ENCODE measurements around the gene POLR1G. TPM values are rescaled to one million over a fixed set of nuclear protein-coding genes. Genes with fewer than 3 reads are reported as not detected.

Gene POLR1G, protein sequence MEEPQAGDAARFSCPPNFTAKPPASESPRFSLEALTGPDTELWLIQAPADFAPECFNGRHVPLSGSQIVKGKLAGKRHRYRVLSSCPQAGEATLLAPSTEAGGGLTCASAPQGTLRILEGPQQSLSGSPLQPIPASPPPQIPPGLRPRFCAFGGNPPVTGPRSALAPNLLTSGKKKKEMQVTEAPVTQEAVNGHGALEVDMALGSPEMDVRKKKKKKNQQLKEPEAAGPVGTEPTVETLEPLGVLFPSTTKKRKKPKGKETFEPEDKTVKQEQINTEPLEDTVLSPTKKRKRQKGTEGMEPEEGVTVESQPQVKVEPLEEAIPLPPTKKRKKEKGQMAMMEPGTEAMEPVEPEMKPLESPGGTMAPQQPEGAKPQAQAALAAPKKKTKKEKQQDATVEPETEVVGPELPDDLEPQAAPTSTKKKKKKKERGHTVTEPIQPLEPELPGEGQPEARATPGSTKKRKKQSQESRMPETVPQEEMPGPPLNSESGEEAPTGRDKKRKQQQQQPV
- total RNA-seq (2014; rRNA removed; shearing (Covaris generic)) (33.0 and 34.1 TPM in 2 replicates), polyA plus RNA-seq (2016; fragmentation: Nextera tagmentation; extraction: Ambion mirVana) (85.9 and 91.1 TPM in 2 replicates)
- long read RNA-seq, transcript CD3EAP-201 (3 exons, 3,286 nt) = major isoform, 21 of 38 reads
- long read RNA-seq, transcript CD3EAP-202 (3 exons, 1,830 nt) = minor isoform, 6 of 38 reads
- long read RNA-seq, partial matches to known transcripts = 4 of 38 reads
- long read RNA-seq, other reads (novel, unspliced or antisense) = 4 of 38 reads

DNA sequence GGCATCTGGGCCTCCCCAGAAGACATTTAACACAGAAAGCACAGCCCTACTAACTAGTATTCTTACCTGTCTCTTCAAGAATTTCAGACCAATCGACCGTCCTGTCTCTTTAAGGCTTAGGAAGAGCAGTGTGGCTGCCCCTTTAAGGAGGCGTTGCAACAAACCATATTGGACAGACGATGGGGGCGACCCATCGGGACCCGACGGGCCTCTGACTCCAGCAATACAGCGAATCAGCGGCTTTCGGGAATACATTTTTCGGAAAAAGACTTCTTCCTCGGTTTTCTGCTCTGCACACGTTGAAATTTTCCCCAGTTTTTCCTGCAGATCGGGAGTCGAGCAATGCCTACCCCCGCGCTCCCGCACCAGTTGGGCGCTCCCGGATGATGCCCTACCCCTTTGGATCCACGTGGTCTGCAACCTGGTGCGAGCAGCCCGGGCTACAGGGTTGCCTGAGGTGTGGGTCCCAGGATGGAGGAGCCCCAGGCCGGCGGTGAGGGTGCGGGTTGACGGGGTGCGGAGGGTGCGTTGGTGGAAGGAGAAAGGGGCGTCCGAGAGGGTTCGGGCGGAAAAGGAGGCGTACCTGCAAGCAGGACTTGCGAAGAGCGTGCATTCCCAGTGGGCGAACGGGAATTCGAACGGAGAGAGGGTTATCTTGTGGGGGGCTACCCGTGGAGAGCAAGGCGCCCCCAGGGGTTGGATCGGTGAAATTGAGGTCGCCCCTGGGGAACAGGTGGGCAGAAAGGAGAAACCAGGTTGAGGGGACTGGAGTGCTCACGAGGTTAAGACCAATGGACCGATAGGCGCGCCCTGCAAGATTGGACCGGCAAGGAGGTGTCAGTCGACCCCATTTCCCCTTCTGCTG, at the start of gene POLR1G:
Gene POLR1G, plus strand, starts transcription at position 419 of the 865 bp plus-strand sequence. Its CDS starts 53 bp downstream, at position 472.
- Histone ChIP-seq H3K9me2 (ENCODE audit: insufficient read depth) (no peaks in the 10 kb centered on the region), H3K36me3 (ENCODE audit: insufficient read depth) (no peaks in the 10 kb centered on the region), H3K79me2 (replicated peaks; ENCODE audit: insufficient read depth) (peaks cover 13% of the 10 kb centered on the region), H4K20me1 (replicated peaks; ENCODE audit: insufficient read depth) (peaks cover 16% of the 10 kb centered on the region; the same call in 1 of the 2 replicates), H3K4me1 (ENCODE audit: insufficient read depth) (peaks cover 24% of the 10 kb centered on the region), H2AFZ (peak within 1 kb of the TSS; percentile 92), H3K27me3 (ENCODE audit: insufficient read depth) (peaks cover 22% of the 10 kb centered on the region), H3F3A (replicated peaks; ENCODE audit: low read depth) (peaks cover 31% of the 10 kb centered on the region; the same call in 1 of the 2 replicates), H3K27ac (ENCODE audit: low read depth) (peak within 1 kb of the TSS; percentile 94), H3K4me3 (peak within 1 kb of the TSS; percentile 88), H3K4me2 (peak within 1 kb of the TSS; percentile 99)
- peaks cover 38% of the 10 kb centered on the region for H3K27me3 Mint-ChIP-seq (ENCODE audit: insufficient read depth, low read depth, poor library complexity)
- peaks cover 26% of the 10 kb centered on the region for H3K4me1 Mint-ChIP-seq
- DNase-seq (ENCODE audit: low spot score) (peak; percentile 89), ATAC-seq (peak; percentile 56)
- peak within 1 kb of the TSS; percentile 99 for H3K27ac Mint-ChIP-seq
- TF ChIP-seq EZH2 (IDR thresholded peaks at IDR 0.05; ENCODE audit: low read depth, unreplicated experiment) (no peak), CREB1 (CRISPR knock-in tag; IDR thresholded peaks at IDR 0.05; ENCODE audit: low read depth) (peak; percentile 65), EZH2phosphoT487 (IDR thresholded peaks at IDR 0.05; ENCODE audit: unreplicated experiment) (no peak), POLR2AphosphoS5 (IDR thresholded peaks at IDR 0.05; ENCODE audit: low read depth) (peak; percentile 98)
- TF ChIP-seq, protein P1, sequence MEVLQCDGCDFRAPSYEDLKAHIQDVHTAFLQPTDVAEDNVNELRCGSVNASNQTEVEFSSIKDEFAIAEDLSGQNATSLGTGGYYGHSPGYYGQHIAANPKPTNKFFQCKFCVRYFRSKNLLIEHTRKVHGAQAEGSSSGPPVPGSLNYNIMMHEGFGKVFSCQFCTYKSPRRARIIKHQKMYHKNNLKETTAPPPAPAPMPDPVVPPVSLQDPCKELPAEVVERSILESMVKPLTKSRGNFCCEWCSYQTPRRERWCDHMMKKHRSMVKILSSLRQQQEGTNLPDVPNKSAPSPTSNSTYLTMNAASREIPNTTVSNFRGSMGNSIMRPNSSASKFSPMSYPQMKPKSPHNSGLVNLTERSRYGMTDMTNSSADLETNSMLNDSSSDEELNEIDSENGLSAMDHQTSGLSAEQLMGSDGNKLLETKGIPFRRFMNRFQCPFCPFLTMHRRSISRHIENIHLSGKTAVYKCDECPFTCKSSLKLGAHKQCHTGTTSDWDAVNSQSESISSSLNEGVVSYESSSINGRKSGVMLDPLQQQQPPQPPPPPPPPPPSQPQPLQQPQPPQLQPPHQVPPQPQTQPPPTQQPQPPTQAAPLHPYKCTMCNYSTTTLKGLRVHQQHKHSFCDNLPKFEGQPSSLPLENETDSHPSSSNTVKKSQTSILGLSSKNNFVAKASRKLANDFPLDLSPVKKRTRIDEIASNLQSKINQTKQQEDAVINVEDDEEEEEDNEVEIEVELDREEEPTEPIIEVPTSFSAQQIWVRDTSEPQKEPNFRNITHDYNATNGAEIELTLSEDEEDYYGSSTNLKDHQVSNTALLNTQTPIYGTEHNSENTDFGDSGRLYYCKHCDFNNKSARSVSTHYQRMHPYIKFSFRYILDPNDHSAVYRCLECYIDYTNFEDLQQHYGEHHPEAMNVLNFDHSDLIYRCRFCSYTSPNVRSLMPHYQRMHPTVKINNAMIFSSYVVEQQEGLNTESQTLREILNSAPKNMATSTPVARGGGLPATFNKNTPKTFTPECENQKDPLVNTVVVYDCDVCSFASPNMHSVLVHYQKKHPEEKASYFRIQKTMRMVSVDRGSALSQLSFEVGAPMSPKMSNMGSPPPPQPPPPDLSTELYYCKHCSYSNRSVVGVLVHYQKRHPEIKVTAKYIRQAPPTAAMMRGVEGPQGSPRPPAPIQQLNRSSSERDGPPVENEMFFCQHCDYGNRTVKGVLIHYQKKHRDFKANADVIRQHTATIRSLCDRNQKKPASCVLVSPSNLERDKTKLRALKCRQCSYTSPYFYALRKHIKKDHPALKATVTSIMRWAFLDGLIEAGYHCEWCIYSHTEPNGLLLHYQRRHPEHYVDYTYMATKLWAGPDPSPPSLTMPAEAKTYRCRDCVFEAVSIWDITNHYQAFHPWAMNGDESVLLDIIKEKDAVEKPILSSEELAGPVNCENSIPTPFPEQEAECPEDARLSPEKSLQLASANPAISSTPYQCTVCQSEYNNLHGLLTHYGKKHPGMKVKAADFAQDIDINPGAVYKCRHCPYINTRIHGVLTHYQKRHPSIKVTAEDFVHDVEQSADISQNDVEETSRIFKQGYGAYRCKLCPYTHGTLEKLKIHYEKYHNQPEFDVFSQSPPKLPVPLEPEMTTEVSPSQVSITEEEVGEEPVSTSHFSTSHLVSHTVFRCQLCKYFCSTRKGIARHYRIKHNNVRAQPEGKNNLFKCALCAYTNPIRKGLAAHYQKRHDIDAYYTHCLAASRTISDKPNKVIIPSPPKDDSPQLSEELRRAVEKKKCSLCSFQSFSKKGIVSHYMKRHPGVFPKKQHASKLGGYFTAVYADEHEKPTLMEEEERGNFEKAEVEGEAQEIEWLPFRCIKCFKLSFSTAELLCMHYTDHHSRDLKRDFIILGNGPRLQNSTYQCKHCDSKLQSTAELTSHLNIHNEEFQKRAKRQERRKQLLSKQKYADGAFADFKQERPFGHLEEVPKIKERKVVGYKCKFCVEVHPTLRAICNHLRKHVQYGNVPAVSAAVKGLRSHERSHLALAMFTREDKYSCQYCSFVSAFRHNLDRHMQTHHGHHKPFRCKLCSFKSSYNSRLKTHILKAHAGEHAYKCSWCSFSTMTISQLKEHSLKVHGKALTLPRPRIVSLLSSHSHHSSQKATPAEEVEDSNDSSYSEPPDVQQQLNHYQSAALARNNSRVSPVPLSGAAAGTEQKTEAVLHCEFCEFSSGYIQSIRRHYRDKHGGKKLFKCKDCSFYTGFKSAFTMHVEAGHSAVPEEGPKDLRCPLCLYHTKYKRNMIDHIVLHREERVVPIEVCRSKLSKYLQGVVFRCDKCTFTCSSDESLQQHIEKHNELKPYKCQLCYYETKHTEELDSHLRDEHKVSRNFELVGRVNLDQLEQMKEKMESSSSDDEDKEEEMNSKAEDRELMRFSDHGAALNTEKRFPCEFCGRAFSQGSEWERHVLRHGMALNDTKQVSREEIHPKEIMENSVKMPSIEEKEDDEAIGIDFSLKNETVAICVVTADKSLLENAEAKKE (CRISPR knock-in tag; IDR thresholded peaks at IDR 0.05) = no peak
- TF ChIP-seq, protein P2, sequence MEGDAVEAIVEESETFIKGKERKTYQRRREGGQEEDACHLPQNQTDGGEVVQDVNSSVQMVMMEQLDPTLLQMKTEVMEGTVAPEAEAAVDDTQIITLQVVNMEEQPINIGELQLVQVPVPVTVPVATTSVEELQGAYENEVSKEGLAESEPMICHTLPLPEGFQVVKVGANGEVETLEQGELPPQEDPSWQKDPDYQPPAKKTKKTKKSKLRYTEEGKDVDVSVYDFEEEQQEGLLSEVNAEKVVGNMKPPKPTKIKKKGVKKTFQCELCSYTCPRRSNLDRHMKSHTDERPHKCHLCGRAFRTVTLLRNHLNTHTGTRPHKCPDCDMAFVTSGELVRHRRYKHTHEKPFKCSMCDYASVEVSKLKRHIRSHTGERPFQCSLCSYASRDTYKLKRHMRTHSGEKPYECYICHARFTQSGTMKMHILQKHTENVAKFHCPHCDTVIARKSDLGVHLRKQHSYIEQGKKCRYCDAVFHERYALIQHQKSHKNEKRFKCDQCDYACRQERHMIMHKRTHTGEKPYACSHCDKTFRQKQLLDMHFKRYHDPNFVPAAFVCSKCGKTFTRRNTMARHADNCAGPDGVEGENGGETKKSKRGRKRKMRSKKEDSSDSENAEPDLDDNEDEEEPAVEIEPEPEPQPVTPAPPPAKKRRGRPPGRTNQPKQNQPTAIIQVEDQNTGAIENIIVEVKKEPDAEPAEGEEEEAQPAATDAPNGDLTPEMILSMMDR (conservative IDR thresholded peaks at IDR 0.05; ENCODE audit: low read depth in 2 of 2) = peak; percentile 5 to 14; a peak in 1 of 4 replicates
- H3K36me3 Mint-ChIP-seq (ENCODE audit: low read depth) = peaks cover 32% of the 10 kb centered on the region
- H3K9me3 Mint-ChIP-seq = no peaks in the 10 kb centered on the region; the same call in 2 of the 3 replicates
- peak within 1 kb of the TSS; percentile 97 for H3K4me3 Mint-ChIP-seq
